DMS53 (cell line): ENCODE results near the gene NSL1.
"Not testable (repeated sequence)": the region's sequence is repeated elsewhere in the genome, so short reads cannot be mapped to it uniquely, and the experiment has no call there.

Experiments
- DNase-seq: peaks from one replicate; lab custom pipeline; 2025; lab: John Stamatoyannopoulos, UW

The NSL1 gene

GRCh38 chr1:212749821-212750535, 41.6 kb downstream of the NSL1 start:
- peak; percentile 89 for DNase-seq

GRCh38 chr1:212746546-212746945, 45.0 kb downstream of the NSL1 start:
- DNase-seq: no peak

- no peak for DNase-seq
These were observed 46.3 kb downstream of the NSL1 start for GRCh38 chr1:212745303-212745702.

GRCh38 chr1:212743901-212744475, 47.6 kb downstream of the NSL1 start:
- no peak for DNase-seq

DNA sequence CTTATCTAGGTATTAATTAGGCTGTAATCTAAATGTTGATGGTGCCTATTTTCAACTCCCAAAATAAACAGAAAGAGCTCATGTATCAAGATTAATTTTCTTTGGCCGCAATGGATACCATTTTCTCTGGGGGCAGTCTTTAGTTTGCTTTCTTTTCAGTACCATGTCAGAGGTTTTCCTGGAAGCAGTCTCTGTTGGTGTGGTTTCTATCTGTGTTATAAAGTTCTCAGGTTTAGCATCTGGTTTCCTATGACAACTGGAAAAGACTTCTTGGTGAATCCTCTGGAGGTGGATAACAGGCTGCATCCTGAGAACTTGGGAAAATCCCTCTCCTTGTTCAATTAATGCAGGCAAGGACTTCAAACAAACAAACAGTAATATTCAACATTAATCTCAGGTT, 53.2 kb downstream of the NSL1 start:
- no peak for DNase-seq

GRCh38 chr1:212737559-212737958, 54.0 kb downstream of the NSL1 start:
- no peak for DNase-seq

- DNase-seq: no peak
These were observed 58.5 kb downstream of the NSL1 start for GRCh38 chr1:212733109-212733508.

- DNase-seq: no peak
These were observed 59.9 kb downstream of the NSL1 start for GRCh38 chr1:212731630-212732029.

- no peak for DNase-seq
These were observed 63.0 kb downstream of the NSL1 start for GRCh38 chr1:212728606-212729005.

- DNase-seq: no peak
These were observed 64.0 kb downstream of the NSL1 start for GRCh38 chr1:212727386-212728181.

DNA sequence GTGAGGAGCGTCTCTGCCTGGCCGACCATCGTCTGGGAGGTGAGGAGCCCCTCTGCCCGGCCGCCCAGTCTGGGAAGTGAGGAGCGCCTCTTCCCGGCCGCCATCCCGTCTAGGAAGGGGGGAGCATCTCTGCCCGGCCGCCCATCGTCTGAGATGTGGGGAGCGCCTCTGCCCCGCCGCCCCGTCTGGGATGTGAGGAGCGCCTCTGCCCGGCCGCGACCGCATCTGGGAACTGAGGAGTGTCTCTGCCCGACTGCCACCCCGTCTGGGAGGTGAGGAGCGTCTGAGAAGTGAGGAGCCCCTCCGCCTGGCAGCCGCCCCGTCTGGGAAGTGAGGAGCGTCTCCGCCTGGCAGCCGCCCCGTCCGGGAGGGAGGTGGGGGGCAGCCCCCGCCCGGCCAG, 66.9 kb downstream of the NSL1 start:
- not testable (repeated sequence) for DNase-seq

DNA sequence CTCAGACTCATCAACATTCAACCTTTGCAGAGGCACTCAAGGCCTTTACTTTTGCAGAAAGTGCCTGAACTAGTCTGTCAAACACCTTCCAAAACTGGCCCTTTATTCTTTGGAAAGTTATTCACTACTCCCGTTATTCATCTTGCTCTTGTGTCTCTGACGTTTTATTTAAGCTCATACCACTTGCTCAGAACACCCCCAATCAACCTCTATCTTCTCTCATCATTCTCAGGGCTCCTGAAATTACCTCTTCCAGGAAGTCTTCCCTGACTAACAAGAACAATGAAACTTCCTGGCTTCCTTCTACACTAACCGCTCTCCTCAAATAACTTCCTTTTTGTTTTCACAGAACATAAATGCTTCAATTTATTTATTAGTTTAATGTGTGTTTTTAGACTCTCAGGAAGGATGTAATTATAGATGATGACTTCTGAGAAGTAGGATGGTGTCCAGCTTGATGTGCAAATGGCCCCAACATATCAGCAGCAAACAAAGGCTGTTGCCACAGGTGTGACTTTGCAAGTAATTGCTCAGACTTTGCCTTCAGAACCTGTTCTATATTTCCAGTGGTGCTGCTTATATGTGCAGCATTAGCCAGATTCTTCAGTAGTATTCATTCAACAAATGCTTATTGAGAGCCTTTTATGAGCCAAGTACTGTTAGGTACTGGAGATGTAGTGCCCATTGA, 69.2 kb downstream of the NSL1 start:
- peak; percentile 22 for DNase-seq

GRCh38 chr1:212721388-212722247, 70.0 kb downstream of the NSL1 start:
- DNase-seq: peak; percentile 87

GRCh38 chr1:212719633-212720032, 71.9 kb downstream of the NSL1 start:
- DNase-seq: no peak

DNA sequence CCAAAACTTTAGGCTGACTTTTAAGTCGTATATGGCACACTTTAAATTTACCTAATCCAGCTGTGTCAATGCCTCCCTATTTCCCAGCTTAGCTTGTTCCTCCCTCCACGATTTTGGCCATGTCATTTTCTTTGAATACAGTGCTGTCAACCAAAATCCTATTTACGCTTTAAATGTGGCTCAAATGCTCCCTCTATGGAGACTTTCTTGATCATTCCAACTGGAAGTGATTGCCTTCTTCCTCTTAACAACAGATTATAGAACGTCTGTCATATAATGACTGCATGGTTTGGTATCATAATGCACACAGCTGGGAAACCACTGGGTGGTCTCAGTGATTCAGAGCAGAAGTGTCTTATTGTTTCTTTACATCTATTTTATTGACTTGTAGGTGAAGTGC, 73.1 kb downstream of the NSL1 start:
- DNase-seq: peak; percentile 24

- DNase-seq: no peak
These were observed 75.4 kb downstream of the NSL1 start for GRCh38 chr1:212716161-212716560.

- DNase-seq: no peak
These were observed 78.0 kb downstream of the NSL1 start for GRCh38 chr1:212713465-212714136.

GRCh38 chr1:212712451-212713303, 78.9 kb downstream of the NSL1 start:
- DNase-seq: no peak

GRCh38 chr1:212711974-212712373, 79.6 kb downstream of the NSL1 start:
- not testable (repeated sequence) for DNase-seq

DNA sequence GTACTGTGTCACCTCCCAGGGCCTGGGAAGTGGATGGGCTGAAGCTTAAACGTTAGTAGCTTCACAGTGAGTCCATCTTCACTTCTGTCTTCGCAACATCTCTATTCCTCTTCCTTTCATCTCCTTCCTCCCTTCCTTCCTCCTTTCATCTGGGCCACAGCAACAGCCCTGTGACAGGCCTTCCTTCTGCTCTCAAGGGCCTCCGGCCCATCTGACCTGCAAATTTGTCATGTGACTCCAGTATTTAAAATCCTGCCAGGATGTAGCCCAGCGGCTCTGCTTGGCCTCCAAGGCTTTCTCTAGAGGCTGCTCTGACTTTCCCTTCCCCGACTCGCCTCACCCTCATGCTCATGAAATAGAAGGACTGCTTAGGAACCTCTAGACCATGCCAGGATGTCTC, 81.0 kb downstream of the NSL1 start:
- no peak for DNase-seq
